Pulmonary artery endothelial cell (primary cell): ENCODE measurements around the gene ZNF618. TPM values are rescaled to one million over a fixed set of nuclear protein-coding genes. Genes with fewer than 3 reads are reported as not detected.
"Not testable (repeated sequence)": the region's sequence is repeated elsewhere in the genome, so short reads cannot be mapped to it uniquely, and the experiment has no call there.

Experiments used
- DNase-seq: peaks from one replicate; pipeline ENCODE4 v3.0.0-alpha.2; 2011; ENCODE audit warnings: low read depth, low spot score
- total RNA-seq: library from RNA; depleted of rRNA; stranded (reverse); fragments of >200 nt; gene quantifications from 2 replicates; pipeline ENCODE4 v1.2.3, GENCODE V29; 2014

Gene ZNF618
- total RNA-seq, 1 donor from 2014 or later: 14.8 TPM

GRCh38 chr9:114037961-114038723, 162.0 kb downstream of the ZNF618 start:
- no peak for DNase-seq

DNA sequence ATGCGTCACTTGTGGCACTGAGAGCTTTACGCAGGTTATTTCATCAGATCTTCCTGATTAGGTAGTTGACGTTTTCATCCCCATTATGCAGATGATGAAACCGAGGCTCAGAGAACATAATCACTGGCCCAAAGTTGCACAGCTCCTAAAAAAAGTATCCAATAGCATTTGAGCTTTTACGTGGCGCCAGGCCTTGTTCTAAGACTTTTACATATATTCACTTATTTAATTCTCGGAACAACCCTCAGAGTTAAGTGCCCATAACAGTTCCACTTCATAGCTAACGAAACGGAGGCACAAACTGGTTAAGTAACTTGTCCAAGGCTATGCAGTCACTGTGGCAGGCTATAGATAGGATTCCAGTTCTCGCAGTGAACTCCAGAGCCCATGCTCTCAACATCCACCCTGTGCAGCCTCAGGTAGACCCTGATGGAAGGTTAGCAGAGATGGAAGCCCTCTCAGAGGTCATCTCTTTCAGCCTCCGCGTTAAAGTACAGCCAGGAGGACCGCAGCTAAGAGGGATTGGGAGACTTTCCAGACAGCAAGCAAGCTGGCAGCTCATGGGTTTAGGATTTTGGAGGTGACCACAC, 162.7 kb downstream of the ZNF618 start:
- DNase-seq: no peak

GRCh38 chr9:114039484-114039883, 163.4 kb downstream of the ZNF618 start:
- no peak for DNase-seq

GRCh38 chr9:114043660-114044059, 167.6 kb downstream of the ZNF618 start:
- DNase-seq: not testable (repeated sequence)

DNA sequence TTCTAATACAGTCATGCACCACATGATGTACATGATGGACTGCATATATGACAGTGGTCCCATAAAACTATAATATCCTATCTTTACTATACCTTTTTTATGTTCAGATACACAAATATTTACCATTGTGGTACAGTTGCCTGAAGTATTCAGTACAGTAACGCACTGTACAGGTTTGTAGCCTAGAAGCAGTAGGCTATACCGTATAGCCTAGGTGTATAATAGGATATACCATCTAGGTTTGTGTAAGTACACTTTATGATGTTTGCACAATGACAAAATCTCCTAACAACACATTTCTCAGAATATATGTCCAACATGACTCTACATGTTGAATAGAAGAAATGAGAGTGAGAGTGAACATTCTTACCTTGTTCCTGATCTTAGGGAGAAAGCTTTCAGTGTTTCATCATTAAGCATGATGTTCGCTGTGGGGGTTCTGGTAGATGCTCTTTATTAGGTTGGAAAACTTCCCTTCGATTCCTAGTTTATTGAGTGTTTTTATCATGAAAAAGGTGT, 170.2 kb downstream of the ZNF618 start:
- DNase-seq: no peak

- DNase-seq: no peak
Measured at GRCh38 chr9:114046875-114047274, 170.8 kb downstream of the ZNF618 start.

DNA sequence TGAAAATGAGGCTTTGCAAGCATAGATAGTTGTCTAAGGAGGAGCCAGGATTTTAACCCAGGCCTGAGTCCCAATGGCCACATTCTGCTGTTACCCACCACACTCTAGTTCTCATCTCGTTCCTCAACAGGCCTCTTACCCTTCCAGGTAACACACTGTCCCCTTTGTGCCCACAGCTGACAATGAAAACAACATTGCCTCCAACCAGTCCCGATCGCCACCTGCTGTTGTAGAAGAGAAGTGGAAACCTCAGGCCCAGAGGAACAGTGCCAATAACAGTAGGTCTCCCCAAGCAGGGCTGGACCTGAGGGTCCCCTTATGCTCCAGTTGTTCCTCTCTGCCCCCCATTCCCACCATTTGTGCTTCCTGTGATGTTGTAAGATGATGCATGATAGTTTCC, 171.6 kb downstream of the ZNF618 start:
- no peak for DNase-seq

DNA sequence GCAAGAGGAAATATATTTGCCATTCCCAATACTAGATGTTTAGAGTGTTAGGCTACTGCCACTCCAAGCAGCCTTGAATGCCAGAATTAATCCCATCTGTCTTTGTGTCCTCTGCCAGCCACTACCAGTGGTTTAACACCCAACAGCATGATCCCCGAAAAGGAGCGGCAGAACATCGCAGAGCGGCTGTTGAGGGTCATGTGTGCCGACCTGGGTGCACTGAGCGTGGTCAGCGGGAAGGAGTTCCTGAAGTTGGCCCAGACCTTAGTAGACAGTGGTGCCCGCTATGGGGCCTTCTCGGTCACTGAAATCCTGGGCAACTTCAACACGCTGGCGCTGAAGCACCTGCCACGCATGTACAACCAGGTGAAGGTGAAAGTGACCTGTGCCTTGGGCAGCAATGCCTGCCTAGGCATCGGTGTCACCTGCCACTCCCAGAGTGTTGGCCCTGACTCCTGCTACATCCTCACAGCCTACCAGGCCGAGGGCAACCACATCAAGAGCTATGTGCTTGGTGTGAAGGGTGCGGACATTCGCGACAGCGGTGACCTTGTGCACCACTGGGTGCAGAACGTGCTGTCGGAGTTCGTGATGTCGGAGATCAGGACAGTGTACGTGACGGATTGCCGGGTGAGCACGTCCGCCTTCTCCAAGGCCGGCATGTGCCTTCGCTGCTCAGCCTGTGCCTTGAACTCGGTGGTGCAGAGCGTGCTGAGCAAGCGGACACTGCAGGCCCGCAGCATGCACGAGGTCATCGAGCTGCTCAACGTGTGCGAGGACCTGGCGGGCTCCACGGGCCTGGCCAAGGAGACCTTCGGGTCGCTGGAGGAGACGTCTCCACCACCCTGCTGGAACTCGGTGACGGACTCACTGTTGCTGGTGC, 172.7 kb downstream of the ZNF618 start:
- no peak for DNase-seq

DNA sequence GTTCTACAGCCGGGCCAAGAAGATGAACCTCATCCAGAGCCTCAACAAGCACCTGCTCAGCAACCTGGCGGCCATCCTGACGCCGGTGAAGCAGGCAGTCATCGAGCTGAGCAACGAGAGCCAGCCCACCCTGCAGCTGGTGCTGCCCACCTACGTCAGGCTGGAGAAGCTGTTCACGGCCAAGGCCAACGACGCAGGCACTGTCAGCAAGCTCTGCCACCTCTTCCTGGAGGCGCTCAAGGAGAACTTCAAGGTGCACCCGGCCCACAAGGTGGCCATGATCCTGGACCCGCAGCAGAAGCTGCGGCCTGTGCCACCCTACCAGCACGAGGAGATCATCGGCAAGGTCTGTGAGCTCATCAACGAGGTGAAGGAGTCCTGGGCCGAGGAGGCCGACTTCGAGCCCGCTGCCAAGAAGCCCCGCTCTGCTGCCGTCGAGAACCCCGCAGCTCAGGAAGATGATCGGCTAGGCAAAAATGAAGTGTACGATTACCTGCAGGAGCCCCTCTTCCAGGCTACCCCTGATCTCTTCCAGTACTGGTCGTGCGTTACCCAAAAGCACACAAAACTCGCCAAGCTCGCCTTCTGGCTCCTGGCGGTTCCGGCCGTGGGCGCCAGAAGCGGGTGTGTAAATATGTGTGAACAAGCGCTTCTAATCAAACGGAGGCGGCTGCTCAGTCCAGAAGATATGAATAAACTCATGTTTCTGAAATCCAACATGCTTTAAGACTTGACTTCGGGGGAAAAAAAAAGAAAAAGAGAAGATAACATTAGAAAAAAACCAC, 173.5 kb downstream of the ZNF618 start:
- no peak for DNase-seq

DNA sequence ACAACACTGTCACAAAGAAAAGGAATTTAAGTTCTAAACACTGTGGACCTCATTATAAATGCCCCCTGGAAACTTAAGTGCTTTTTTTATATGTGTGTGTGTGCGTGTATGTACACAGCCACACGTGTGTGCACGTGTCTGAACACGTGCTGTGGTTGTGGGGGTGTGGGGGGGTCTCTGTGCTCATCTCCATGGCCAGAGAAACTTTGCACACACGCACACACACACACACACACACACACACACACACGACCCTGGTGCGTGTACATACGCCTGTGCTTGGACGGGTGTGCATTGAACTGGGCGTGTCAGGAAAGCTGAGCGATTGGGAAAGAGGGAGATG, 174.1 kb downstream of the ZNF618 start:
- DNase-seq: no peak

DNA sequence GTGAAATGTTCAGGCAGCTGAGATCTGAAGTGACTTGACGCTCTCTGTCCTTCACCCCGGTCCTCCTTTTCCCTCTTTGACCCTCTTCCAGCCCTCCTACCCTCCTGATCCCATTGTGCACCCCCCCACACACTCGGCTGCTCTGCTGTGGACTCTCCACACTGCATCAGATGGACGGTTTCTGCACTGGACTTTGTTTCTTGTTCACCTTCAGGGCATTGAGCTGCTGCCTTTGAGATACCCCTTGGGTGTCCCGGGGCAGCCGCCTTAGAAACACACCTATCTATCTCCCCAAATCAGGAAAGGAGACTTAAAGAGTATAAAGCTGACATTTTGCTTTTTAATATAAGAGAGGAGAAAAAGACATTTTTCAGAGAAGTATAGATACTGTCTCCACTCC, 174.5 kb downstream of the ZNF618 start:
- no peak for DNase-seq

DNA sequence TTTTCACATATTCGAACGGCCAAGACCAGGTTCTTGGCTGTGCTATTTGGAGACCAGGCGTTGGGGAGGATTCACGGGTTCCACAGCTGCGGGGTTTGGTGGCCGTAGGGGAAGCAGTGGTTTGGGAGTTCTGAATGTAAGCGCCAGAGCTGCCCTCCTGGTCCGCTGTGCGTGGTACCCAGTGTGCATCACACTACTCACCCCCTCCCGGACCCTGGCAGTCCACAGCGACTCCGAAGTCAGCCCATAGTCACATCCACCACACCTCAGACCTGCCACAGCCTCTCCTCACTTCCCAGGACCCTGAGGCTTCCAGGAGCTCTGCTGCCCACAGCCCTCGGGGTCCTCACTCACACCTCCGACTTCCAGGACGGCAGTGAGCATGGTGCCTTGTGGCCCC, 175.2 kb downstream of the ZNF618 start:
- DNase-seq: no peak

DNA sequence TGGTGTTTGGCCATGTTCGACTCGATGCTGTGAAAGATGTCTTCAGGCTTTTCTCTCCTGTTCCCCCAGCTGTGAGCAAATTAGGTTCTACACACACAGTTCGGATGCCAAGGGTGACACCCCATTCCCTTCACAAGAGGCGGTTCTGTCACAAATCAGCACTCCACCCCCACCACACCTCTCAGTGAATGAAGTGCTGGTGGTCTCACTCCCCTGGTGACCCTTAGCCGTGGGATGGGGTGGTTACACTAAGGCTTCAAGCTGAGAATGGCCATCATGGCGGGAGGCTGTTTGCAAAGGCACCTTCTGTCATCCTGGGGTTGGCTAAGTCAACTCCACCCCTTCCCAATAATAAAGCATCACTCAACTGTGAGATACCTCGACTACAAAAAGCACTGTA, 175.6 kb downstream of the ZNF618 start:
- no peak for DNase-seq

DNA sequence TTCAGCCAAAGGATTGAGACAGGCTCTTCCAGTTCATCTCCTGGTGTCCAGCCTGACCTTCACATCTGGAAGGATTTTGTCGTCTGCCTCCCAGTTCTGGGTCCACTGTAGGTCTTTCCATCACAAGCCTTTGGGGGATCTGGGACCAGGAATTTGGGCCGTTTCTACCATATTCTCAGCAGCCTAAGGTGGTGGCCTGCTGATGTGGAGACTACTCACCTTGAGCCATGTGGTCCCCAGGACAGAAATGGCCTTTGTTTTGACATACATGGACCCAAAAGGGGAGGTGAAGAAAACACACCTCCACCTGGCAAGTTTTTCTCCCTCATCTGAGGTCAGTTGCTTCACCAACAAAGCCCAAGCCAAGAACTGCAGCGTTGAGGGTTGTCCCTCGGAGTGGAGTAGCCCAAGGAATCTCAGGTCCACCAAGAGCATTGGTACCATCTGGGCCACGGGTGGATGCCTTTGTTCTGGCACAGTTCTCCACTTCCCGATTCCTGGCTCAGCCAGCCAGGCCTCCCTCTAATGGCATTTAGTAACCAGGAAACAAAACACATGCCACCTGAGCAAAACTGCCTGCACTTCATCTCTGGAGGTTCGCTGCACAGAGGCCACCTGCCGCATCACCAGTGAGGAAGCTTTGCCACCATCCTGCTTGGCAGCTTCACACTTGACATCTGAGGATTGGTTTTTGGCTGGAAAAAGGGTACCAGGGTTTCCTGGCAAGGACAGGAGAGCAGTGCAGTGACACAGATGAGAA, 177.3 kb downstream of the ZNF618 start:
- DNase-seq: no peak

DNA sequence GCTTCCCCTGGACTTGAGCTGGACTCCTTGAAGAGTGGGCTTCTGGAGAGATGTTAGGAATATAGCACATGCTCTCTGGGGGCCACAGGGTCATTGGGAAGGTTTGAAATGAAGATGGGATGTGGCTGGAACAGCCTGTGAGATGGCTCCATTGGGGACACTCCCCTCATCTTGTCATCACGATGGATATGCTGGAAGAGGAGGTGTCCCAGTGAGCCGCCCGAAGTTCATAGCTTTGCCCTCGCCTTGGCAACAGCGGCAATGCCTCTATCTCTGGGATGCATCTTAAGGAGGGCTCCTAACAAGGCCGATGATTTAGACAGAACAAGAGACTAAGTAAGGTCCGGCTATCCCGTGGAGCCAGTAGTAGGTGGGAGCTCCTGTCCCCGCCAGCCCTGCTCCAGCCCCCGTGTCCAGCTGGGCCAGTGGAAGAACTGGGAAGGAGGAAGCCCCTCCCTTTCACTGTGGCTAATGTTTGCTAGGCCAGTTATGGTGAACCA, 178.1 kb downstream of the ZNF618 start:
- no peak for DNase-seq

- DNase-seq: no peak
Measured at GRCh38 chr9:114055061-114055460, 179.0 kb downstream of the ZNF618 start.

GRCh38 chr9:114055894-114056293, 179.8 kb downstream of the ZNF618 start:
- DNase-seq: no peak

DNA sequence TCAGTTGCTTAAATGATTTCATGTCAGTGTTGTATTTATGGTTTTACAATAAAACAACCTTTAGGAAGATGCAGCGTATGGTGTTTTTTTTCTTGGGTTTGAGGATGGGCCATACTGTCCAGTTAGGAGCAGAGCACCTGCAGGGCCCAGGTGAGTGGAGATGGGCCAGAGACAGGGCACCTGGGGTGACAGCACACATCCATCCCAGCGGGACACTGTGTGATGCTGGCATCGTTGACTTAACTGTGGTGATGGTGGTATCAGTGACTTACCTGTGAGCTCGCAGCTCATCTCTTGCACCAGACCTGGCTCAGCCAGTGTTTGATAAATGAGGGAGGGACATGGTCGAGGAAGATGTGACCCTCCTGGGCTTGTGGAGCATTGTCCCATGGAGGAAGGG, 180.4 kb downstream of the ZNF618 start:
- no peak for DNase-seq

DNA sequence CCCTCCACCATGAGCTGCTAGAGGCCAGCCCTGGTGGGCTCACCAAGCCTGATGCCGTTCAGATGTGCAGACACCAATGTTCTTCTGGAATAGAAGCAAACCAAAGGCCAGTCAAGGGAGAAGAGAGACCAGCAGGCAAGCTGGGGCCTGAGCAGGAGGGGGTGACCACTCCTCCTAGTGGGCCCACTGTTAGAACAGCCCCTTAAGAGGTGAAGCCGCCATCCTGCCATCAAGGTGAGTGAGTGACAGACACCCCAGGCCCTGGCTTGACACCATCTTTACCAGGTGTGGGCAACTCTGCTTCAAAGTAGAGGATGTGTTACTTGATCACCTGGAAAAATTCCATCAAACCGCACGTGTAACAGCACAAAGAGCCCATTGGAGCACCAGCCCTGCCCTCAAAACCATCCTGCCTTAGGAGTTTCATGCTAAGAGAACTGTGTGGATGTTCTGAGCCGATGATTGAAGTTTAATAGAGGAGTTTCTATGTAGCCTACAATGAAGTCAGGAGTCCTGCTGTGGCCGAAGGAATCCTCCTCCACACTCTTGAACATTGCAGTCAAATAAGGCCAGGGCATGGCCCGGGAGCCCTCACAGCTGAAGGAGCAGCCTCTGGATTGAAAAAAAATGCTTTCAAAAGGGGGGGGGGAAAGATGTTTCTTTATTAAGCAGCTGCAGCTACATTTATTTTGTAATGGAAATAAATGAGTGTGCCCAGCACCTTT, 181.2 kb downstream of the ZNF618 start:
- DNase-seq: no peak

- DNase-seq: no peak
Measured at GRCh38 chr9:114058688-114059046, 182.6 kb downstream of the ZNF618 start.
